ENCODE data around the gene EPHA4.

DNA sequence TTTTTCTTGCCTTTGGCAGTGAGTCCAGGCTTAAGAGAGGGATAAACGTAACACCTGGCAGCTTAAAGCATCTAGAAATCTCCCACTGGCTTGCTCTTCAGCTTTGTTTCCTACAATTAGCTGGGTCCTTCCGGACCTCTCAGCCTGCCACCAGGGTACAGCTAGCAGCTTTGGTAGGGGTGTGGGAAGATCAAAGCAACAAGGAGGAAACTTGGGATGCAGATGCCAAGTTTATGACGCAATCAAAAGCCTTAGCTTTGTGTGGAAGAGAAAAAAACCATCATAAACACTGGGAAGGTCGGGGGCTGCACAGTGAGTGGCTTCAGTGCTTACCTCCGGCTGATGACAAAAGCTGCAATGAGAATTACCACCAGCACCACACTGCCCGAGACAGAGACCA, 116.9 kb downstream of the EPHA4 start:
- TF ChIP-seq, protein P1, sequence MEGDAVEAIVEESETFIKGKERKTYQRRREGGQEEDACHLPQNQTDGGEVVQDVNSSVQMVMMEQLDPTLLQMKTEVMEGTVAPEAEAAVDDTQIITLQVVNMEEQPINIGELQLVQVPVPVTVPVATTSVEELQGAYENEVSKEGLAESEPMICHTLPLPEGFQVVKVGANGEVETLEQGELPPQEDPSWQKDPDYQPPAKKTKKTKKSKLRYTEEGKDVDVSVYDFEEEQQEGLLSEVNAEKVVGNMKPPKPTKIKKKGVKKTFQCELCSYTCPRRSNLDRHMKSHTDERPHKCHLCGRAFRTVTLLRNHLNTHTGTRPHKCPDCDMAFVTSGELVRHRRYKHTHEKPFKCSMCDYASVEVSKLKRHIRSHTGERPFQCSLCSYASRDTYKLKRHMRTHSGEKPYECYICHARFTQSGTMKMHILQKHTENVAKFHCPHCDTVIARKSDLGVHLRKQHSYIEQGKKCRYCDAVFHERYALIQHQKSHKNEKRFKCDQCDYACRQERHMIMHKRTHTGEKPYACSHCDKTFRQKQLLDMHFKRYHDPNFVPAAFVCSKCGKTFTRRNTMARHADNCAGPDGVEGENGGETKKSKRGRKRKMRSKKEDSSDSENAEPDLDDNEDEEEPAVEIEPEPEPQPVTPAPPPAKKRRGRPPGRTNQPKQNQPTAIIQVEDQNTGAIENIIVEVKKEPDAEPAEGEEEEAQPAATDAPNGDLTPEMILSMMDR (IDR thresholded peaks at IDR 0.05), result no peak
- no peak for TF ChIP-seq POLR2A (IDR thresholded peaks at IDR 0.05)

Data from thyroid gland (tissue), 4 donors.